K562 (cell line): ENCODE data around the gene SMIM41. TPM values are rescaled to one million over a fixed set of nuclear protein-coding genes. Genes with fewer than 3 reads are reported as not detected.

Experiments
- ATAC-seq: fragments of 200-7000 bp; cut with Tn5 transposase; 3 replicates; pipeline ENCODE4 v1.9.1; 2020; ENCODE audit warnings: moderate library complexity
- BruUV-seq: library from RNA; stranded (reverse); fragments of 400-500 nt; replicated peaks from 2 replicates; lab custom pipeline; 2021; lab: Mats Ljungman, UMichigan
- CTCF ChIA-PET: fragments of 300-600 bp; formaldehyde crosslinking; extraction: SDS; loops from one replicate; lab custom pipeline; 2021; ENCODE audit warnings: low intra/inter-chr PET ratio; lab: Yijun Ruan, JAX
- POLR2A ChIA-PET: fragments of 300-600, 350-650 bp; sonication (Branson Sonifier 250); formaldehyde crosslinking; extraction: SDS; loops from one replicate; lab custom pipeline; 2021; ENCODE audit warnings: antibody characterized with exemption, inconsistent platforms; lab: Yijun Ruan, JAX
- DNase-seq, 4 experiments: peaks; one replicate each; pipeline versions ENCODE4 v3.0.0 to v3.0.0-alpha.2; 2011 to 2018; ENCODE audit warnings: low spot score in 3 of 4, mixed read lengths in 3 of 4; ENCODE audit errors: extremely low read depth in 1 of 4
- FAIRE-seq: peaks from 2 replicates; lab custom pipeline; 2011; peaks lifted over from hg19 to GRCh38; lab: Jason Lieb, UNC
- H2AFZ ChIP-seq: 2 replicates; pipeline ENCODE4 v1.6.0; 2011; ENCODE audit warnings: low read depth, low read length, control low read depth, inconsistent platforms
- H3K27ac ChIP-seq: fragments of 200-600 bp; 3 replicates; pipeline ENCODE4 v1.8.0; 2011; ENCODE audit warnings: low read depth, mild to moderate bottlenecking, control low read depth, inconsistent platforms, low read length, moderate library complexity, mixed read lengths; ENCODE audit errors: extremely low read depth
- H3K27me3 ChIP-seq, 2 experiments: fragments of 300-600 bp in 1 of 2; 2 replicates in 1 of 2; 3 replicates in 1 of 2; pipeline versions ENCODE4 v1.6.0 to v1.8.0; 2011; ENCODE audit warnings: inconsistent platforms in 2 of 2, low read length in 2 of 2, mild to moderate bottlenecking in 1 of 2, mixed read lengths in 1 of 2, moderate library complexity in 1 of 2; ENCODE audit not compliant: control insufficient read depth in 2 of 2, insufficient read depth in 2 of 2
- H3K36me3 ChIP-seq: fragments of 300-600 bp; 3 replicates; pipeline ENCODE4 v1.8.0; 2011; ENCODE audit warnings: mild to moderate bottlenecking, low read length, inconsistent platforms; ENCODE audit not compliant: control insufficient read depth, insufficient read depth
- H3K4me1 ChIP-seq, 2 experiments: fragments of 200-600 bp in 1 of 2; replicated peaks in 1 of 2; 2 replicates in 1 of 2; 3 replicates in 1 of 2; pipeline versions ENCODE4 v1.5.1 to v1.8.0; 2011; ENCODE audit warnings: inconsistent platforms in 2 of 2, low read length in 2 of 2, mild to moderate bottlenecking in 1 of 2, mixed read lengths in 1 of 2, moderate library complexity in 1 of 2; ENCODE audit not compliant: control insufficient read depth in 2 of 2, insufficient read depth in 2 of 2
- H3K4me2 ChIP-seq: 2 replicates; pipeline ENCODE4 v1.6.1; 2011; ENCODE audit warnings: low read length, control low read depth, inconsistent platforms, mixed read lengths; ENCODE audit not compliant: insufficient read depth
- H3K4me3 ChIP-seq: fragments of 200-600 bp; sonication (generic), shearing (Covaris generic); 2 replicates; pipeline ENCODE4 v1.5.1; 2016; ENCODE audit warnings: control low read depth, inconsistent platforms
- H3K79me2 ChIP-seq: fragments of 200-600 bp; 3 replicates; pipeline ENCODE4 v1.8.0; 2011; ENCODE audit warnings: low read length, inconsistent platforms; ENCODE audit not compliant: control insufficient read depth, insufficient read depth
- H3K9ac ChIP-seq, 2 experiments: 2 replicates each; pipeline versions ENCODE4 v1.6.0 to v1.6.1; 2011; ENCODE audit warnings: low read depth in 2 of 2, low read length in 2 of 2, control low read depth in 1 of 2, inconsistent platforms in 1 of 2, mild to moderate bottlenecking in 1 of 2, mixed read lengths in 1 of 2; ENCODE audit not compliant: insufficient read depth in 1 of 2
- H3K9me1 ChIP-seq: one replicate; pipeline ENCODE4 v1.6.0; 2011; ENCODE audit warnings: inconsistent platforms, mild to moderate bottlenecking, low read length, moderate library complexity; ENCODE audit not compliant: control insufficient read depth, insufficient read depth
- H3K9me3 ChIP-seq: replicated peaks from 2 replicates; pipeline ENCODE4 v1.5.1; 2011; ENCODE audit warnings: low read depth, low read length, inconsistent platforms; ENCODE audit not compliant: control insufficient read depth, insufficient read depth
- H4K20me1 ChIP-seq: replicated peaks from 2 replicates; pipeline ENCODE4 v1.6.1; 2011; ENCODE audit warnings: low read length, inconsistent platforms, mixed read lengths; ENCODE audit not compliant: control insufficient read depth, insufficient read depth
- CXXC5 ChIP-seq: fragments of 250-450 bp; sonication (Bioruptor Pico); IDR thresholded peaks from 2 replicates; pipeline ENCODE4 v1.8.0; 2022; ENCODE audit warnings: inconsistent platforms, mild to moderate bottlenecking, moderate library complexity
- ELF2 ChIP-seq: fragments of 250-450 bp; sonication (Bioruptor Pico); IDR thresholded peaks from 2 replicates; pipeline ENCODE4 v1.5.0; 2021; ENCODE audit warnings: mild to moderate bottlenecking
- GABPA ChIP-seq: fragments of 200-800 bp; sonication (Bioruptor generic); conservative IDR thresholded peaks from 2 replicates; pipeline ENCODE4 v1.6.1; 2016; ENCODE audit warnings: low read depth, missing genetic modification characterization, missing compliant biosample characterization
- MYBL2 ChIP-seq, 2 experiments: fragments of 450-650 bp in 1 of 2; sonication (generic) in 1 of 2; formaldehyde crosslinking in 1 of 2; IDR thresholded peaks; 2 replicates each; pipeline versions ENCODE4 v1.6.1 to v1.8.1; 2017 to 2022; ENCODE audit warnings: borderline replicate concordance in 1 of 2, inconsistent platforms in 1 of 2, low read depth in 1 of 2, mild to moderate bottlenecking in 1 of 2, missing genetic modification reagents in 1 of 2, moderate library complexity in 1 of 2
- NFRKB ChIP-seq: fragments of 450-650 bp; IDR thresholded peaks from 2 replicates; pipeline ENCODE4 v1.6.1; 2016; ENCODE audit warnings: low read depth
- PHTF2 ChIP-seq: fragments of 250-450 bp; sonication (Bioruptor Pico); IDR thresholded peaks from 2 replicates; pipeline ENCODE4 v1.5.0; 2021; ENCODE audit warnings: mild to moderate bottlenecking
- TOE1 ChIP-seq, 2 experiments: fragments of 450-650 bp in 1 of 2; sonication (generic) in 1 of 2; formaldehyde crosslinking in 1 of 2; IDR thresholded peaks; 2 replicates each; pipeline versions ENCODE4 v1.7.1 to v1.8.0; 2016 to 2022; ENCODE audit warnings: borderline replicate concordance in 2 of 2, mild to moderate bottlenecking in 2 of 2, antibody characterized with exemption in 1 of 2, inconsistent platforms in 1 of 2, low read depth in 1 of 2, missing genetic modification reagents in 1 of 2, moderate library complexity in 1 of 2
- XRCC3 ChIP-seq: fragments of 450-650 bp; IDR thresholded peaks from 2 replicates; pipeline ENCODE4 v1.6.1; 2017; ENCODE audit warnings: mild to moderate bottlenecking, moderate library complexity
- ZBED1 ChIP-seq: IDR thresholded peaks from 2 replicates; pipeline ENCODE4 v1.6.1; 2014
- ZBTB1 ChIP-seq: sonication (generic); formaldehyde crosslinking; IDR thresholded peaks from 2 replicates; pipeline ENCODE4 v1.8.1; 2023; ENCODE audit warnings: missing genetic modification reagents, low read depth, mild to moderate bottlenecking, borderline replicate concordance
- ZNF12 ChIP-seq: sonication (generic); formaldehyde crosslinking; IDR thresholded peaks from 2 replicates; pipeline ENCODE4 v1.4.0; 2020; ENCODE audit warnings: mild to moderate bottlenecking, missing genetic modification reagents
- ZNF197 ChIP-seq: fragments of 200-800 bp; sonication (Bioruptor generic); IDR thresholded peaks from 2 replicates; pipeline ENCODE4 v1.6.1; 2016; ENCODE audit warnings: low read depth, missing genetic modification characterization, missing compliant biosample characterization
- ZNF212 ChIP-seq: fragments of 450-650 bp; formaldehyde crosslinking; IDR thresholded peaks from 2 replicates; pipeline ENCODE4 v1.4.0; 2020; ENCODE audit warnings: mild to moderate bottlenecking
- ZNF263 ChIP-seq: sonication (generic); formaldehyde crosslinking; IDR thresholded peaks from 2 replicates; pipeline ENCODE4 v1.8.0; 2022; ENCODE audit warnings: mild to moderate bottlenecking, missing genetic modification reagents, borderline replicate concordance
- WGBS: fragments of 100-300 bp; shearing (Covaris generic); methylation state at CpG from one replicate; pipeline ENCODE4 v1.1.6; 2016; ENCODE audit warnings: low coverage, mixed read lengths; ENCODE audit not compliant: insufficient coverage; ENCODE audit errors: missing lambda C conversion rate; 5-methylcytosine and 5-hydroxymethylcytosine counted together
- in situ Hi-C: fragments of 300-500 bp; cut with MboI; formaldehyde crosslinking; loops from 4 replicates; pipeline ENCODE4 v1.15.0; 2018; ENCODE audit warnings: inconsistent platforms, mixed read lengths
- intact Hi-C: fragments of 100-400 bp; cut with micrococcal nuclease; formaldehyde crosslinking; loops from 2 replicates; pipeline ENCODE4 v1.14.2; 2022
- polyA plus RNA-seq, 8 experiments: library from polyadenylated mRNA; depleted of rRNA in 4 of 8; stranded (reverse) in 5 of 8; unstranded in 3 of 8; fragments of >200 nt; fragmentation: Nextera tagmentation in 2 of 8; fragmentation: Illumina TruSeq in 1 of 8; extraction: Ambion mirVana in 2 of 8; extraction: Trizol in 1 of 8; gene quantifications; 2 replicates each; pipeline versions ENCODE4 v1.2.1 to v1.2.3, GENCODE V29; 2011 to 2014; ENCODE audit warnings: inconsistent platforms in 1 of 8, missing spikeins in 1 of 8
- total RNA-seq, 7 experiments: library from RNA; depleted of rRNA in 6 of 7; stranded (reverse); fragments of >200 nt in 6 of 7; fragmentation: Illumina TruSeq in 2 of 7; extraction: Trizol in 2 of 7; gene quantifications; 2 replicates each; pipeline versions ENCODE4 v1.2.1 to v1.2.3, GENCODE V29; 2011 to 2021; ENCODE audit warnings: low replicate concordance in 1 of 7
- TF ChIP-seq, protein P1 (sequence below), 3 experiments: fragments of 200-800 bp in 1 of 3; fragments of 250-450 bp in 1 of 3; fragments of 450-650 bp in 1 of 3; sonication (Bioruptor Pico) in 1 of 3; sonication (Bioruptor generic) in 1 of 3; formaldehyde crosslinking in 1 of 3; IDR thresholded peaks; 2 replicates each; pipeline versions ENCODE4 v1.6.1 to v1.8.0; 2016 to 2022; ENCODE audit warnings: mild to moderate bottlenecking in 2 of 3, missing genetic modification characterization in 2 of 3, missing compliant biosample characterization in 1 of 3, moderate library complexity in 1 of 3
- TF ChIP-seq, protein P2 (sequence below): sonication (generic); formaldehyde crosslinking; IDR thresholded peaks from 2 replicates; pipeline ENCODE4 v1.9.0; 2022; ENCODE audit warnings: mild to moderate bottlenecking, missing genetic modification reagents

Gene SMIM41
- total and polyA plus RNA-seq, 9 of the 15 experiments (the other 6 are each of a cell fraction or from before 2014, with no cell fraction given): not detected

DNA sequence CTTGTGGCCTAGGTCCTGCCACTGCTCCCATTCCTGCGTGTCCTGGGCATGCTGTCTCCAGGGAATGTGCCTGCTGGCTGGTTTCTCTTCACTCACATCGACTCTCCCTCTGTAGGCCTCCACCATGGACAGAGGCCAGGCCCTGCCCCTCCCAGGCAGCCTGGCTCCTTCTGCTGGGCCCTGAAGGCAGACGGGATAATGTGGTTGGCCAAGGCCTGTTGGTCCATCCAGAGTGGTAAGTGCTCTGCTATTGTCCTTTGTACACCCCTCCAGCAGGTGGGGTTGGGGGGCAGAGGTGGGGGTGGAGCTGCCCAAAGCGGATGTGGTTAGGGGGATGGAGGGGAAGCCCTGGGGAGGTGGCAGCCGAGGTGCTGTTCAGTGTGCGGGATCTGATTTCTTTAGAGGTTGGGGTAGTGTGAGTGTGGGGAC lies 37.8 kb upstream of the SMIM41 start:
- Histone ChIP-seq H3K9me1 (no peaks in the 10 kb centered on the region), H3K79me2 (no peaks in the 10 kb centered on the region), H4K20me1 (no peaks in the 10 kb centered on the region), H3K9ac (peak overlapping the region in 1 of 2 experiments; percentile 20; a peak in 1 of 4 replicates), H3K4me2 (no peak overlapping the region), H3K27ac (no peak overlapping the region), H2AFZ (no peak overlapping the region), H3K9me3 (no peaks in the 10 kb centered on the region), H3K4me3 (no peak overlapping the region), H3K4me1 (peaks cover 4 to 37% of the 10 kb centered on the region in 2 experiments; a peak in 4 of 5 replicates), H3K27me3 (peaks cover 0 to 6% of the 10 kb centered on the region in 2 experiments; a peak in 1 of 5 replicates), H3K36me3 (no peaks in the 10 kb centered on the region)
- WGBS: 15% methylated on average over 4 of the region's 6 CpGs
- ChIA-PET CTCF (interaction anchor here (0.7 kb wide), 1 partner anchor 53 kb away, joined by 3 read pairs; no protein-coding TSS in a partner anchor), POLR2A (interaction anchor here (1.1 kb wide), 1 partner anchor 10 kb away, joined by 6 read pairs; the partner anchor contains the start of gene NR4A1)
- BruUV-seq: no TSS peak
- ATAC-seq (peak; percentile 58), FAIRE-seq (peak; percentile 29), DNase-seq (peak; percentile 40 to 58 (median 50))
- in situ Hi-C loops: no loop called here
- intact Hi-C loops: no loop called here
- TF ChIP-seq ZNF12 (CRISPR knock-in tag): no peak
- TF ChIP-seq, protein P1, sequence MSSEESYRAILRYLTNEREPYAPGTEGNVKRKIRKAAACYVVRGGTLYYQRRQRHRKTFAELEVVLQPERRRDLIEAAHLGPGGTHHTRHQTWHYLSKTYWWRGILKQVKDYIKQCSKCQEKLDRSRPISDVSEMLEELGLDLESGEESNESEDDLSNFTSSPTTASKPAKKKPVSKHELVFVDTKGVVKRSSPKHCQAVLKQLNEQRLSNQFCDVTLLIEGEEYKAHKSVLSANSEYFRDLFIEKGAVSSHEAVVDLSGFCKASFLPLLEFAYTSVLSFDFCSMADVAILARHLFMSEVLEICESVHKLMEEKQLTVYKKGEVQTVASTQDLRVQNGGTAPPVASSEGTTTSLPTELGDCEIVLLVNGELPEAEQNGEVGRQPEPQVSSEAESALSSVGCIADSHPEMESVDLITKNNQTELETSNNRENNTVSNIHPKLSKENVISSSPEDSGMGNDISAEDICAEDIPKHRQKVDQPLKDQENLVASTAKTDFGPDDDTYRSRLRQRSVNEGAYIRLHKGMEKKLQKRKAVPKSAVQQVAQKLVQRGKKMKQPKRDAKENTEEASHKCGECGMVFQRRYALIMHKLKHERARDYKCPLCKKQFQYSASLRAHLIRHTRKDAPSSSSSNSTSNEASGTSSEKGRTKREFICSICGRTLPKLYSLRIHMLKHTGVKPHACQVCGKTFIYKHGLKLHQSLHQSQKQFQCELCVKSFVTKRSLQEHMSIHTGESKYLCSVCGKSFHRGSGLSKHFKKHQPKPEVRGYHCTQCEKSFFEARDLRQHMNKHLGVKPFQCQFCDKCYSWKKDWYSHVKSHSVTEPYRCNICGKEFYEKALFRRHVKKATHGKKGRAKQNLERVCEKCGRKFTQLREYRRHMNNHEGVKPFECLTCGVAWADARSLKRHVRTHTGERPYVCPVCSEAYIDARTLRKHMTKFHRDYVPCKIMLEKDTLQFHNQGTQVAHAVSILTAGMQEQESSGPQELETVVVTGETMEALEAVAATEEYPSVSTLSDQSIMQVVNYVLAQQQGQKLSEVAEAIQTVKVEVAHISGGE (CRISPR knock-in tag; IDR thresholded peaks at IDR 0.05): no peak
- no peak for TF ChIP-seq CXXC5 (CRISPR knock-in tag)
- TF ChIP-seq ELF2 (CRISPR knock-in tag): no peak
- no peak for TF ChIP-seq ZBED1
- no peak for TF ChIP-seq NFRKB
- TF ChIP-seq XRCC3: no peak
- TF ChIP-seq PHTF2: no peak
- no peak for TF ChIP-seq ZNF197 (CRISPR knock-in tag)
- TF ChIP-seq GABPA: peak; percentile 78
- TF ChIP-seq, protein P2, sequence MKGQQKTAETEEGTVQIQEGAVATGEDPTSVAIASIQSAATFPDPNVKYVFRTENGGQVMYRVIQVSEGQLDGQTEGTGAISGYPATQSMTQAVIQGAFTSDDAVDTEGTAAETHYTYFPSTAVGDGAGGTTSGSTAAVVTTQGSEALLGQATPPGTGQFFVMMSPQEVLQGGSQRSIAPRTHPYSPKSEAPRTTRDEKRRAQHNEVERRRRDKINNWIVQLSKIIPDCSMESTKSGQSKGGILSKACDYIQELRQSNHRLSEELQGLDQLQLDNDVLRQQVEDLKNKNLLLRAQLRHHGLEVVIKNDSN (CRISPR knock-in tag): no peak
- no peak for TF ChIP-seq MYBL2 (IDR thresholded peaks at IDR 0.05; ENCODE audit: low read depth)
- no peak for TF ChIP-seq MYBL2 (CRISPR knock-in tag; IDR thresholded peaks at IDR 0.05; ENCODE audit: borderline replicate concordance)
- no peak for TF ChIP-seq ZNF263
- TF ChIP-seq ZBTB1: no peak
- no peak for TF ChIP-seq ZNF212 (CRISPR knock-in tag)
- TF ChIP-seq TOE1 (IDR thresholded peaks at IDR 0.05; ENCODE audit: borderline replicate concordance): no peak
- TF ChIP-seq TOE1 (CRISPR knock-in tag; IDR thresholded peaks at IDR 0.05; ENCODE audit: borderline replicate concordance, low read depth): no peak
